Sigmoid colon (tissue), 3 donors: Measurements from ENCODE around the gene MPI.

Experiments used
- CTCF ChIP-seq, 4 experiments: fragments of 450-650 bp in 3 of 4; fragments of 200-600 bp in 1 of 4; IDR thresholded peaks; one replicate each; pipeline ENCODE4 v1.5.1; 2016 to 2019; ENCODE audit warnings: antibody characterized with exemption in 4 of 4, mild to moderate bottlenecking in 3 of 4, moderate library complexity in 2 of 4
- POLR2A ChIP-seq, 2 donors: fragments of 450-650 bp; IDR thresholded peaks; one replicate each; pipeline ENCODE4 v1.6.1; 2016; ENCODE audit warnings: antibody characterized with exemption in 2 of 2, mild to moderate bottlenecking in 2 of 2, moderate library complexity in 2 of 2

- TF ChIP-seq CTCF (IDR thresholded peaks at IDR 0.05): no peak
- no peak for TF ChIP-seq POLR2A (IDR thresholded peaks at IDR 0.05)
Measured at GRCh38 chr15:74857082-74857655, 32.7 kb upstream of the MPI start.
